ENCODE measurements around the gene EMP3. TPM values are rescaled to one million over a fixed set of nuclear protein-coding genes. Genes with fewer than 3 reads are reported as not detected.

EMP3 gene
- total RNA-seq, 1 experiment from 2014 or later, result 8.9 TPM

DNA sequence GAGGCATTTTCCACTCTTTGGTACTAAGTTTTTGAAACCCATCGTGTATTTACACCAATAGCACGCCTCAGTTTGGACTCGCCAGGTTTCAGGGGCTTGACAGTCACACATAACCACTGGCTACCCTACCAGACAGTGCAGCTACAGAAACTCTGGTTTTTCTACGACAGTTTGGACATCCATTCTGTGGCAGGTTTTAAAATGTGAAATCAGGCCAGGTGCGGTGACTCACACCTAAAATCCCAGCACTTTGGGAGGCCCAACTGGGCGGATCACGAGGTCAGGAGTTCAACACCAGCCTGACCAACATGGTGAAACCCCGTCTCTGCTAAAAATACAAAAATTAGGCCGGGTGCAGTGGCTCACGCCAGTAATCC, 52.8 kb downstream of the EMP3 start (continued):
- TF ChIP-seq MYBL2 (CRISPR knock-in tag; IDR thresholded peaks at IDR 0.05) (no peak), HMGXB4 (CRISPR knock-in tag; IDR thresholded peaks at IDR 0.05) (no peak), E2F1 (CRISPR knock-in tag; IDR thresholded peaks at IDR 0.05) (no peak), ATF1 (CRISPR knock-in tag; IDR thresholded peaks at IDR 0.05) (no peak), MXD4 (CRISPR knock-in tag; IDR thresholded peaks at IDR 0.05; ENCODE audit: borderline replicate concordance) (no peak), AR (CRISPR knock-in tag; IDR thresholded peaks at IDR 0.05) (no peak), PRDM15 (CRISPR knock-in tag; IDR thresholded peaks at IDR 0.05) (no peak), ZNF396 (CRISPR knock-in tag; IDR thresholded peaks at IDR 0.05; ENCODE audit: borderline replicate concordance) (no peak), SMAD3 (CRISPR knock-in tag; IDR thresholded peaks at IDR 0.05; ENCODE audit: borderline replicate concordance) (no peak), NFE2L1 (CRISPR knock-in tag; IDR thresholded peaks at IDR 0.05) (no peak), CDX4 (CRISPR knock-in tag; IDR thresholded peaks at IDR 0.05; ENCODE audit: borderline replicate concordance) (no peak), ZNF121 (CRISPR knock-in tag; IDR thresholded peaks at IDR 0.05) (no peak), NR1H2 (CRISPR knock-in tag; IDR thresholded peaks at IDR 0.05) (no peak), ESRRA (CRISPR knock-in tag; IDR thresholded peaks at IDR 0.05; ENCODE audit: borderline replicate concordance) (no peak)

- H3K4me3 Mint-ChIP-seq, result no peak overlapping the region
- ATAC-seq (no peak), DNase-seq (ENCODE audit: low spot score) (no peak)
- ChIA-PET CTCF (interaction anchor here (0.9 kb wide), 1 partner anchor 12 kb away, joined by 9 read pairs; the partner anchor contains the start of gene KDELR1), POLR2A (interaction anchor here (0.6 kb wide), 1 partner anchor 21 kb away, joined by 3 read pairs; no protein-coding TSS in a partner anchor)
- H3K36me3 Mint-ChIP-seq, result peaks cover 22% of the 10 kb centered on the region
- H3K27me3 Mint-ChIP-seq (ENCODE audit: low read depth), result no peaks in the 10 kb centered on the region; the same call in 1 of the 2 replicates
- H3K9me3 Mint-ChIP-seq, result no peaks in the 10 kb centered on the region
- H3K27ac Mint-ChIP-seq, result no peak overlapping the region; the same call in 1 of the 2 replicates
- H3K4me1 Mint-ChIP-seq, result no peaks in the 10 kb centered on the region
- no peak for TF ChIP-seq USF1 (CRISPR knock-in tag; IDR thresholded peaks at IDR 0.05)
- TF ChIP-seq HMGA2 (CRISPR knock-in tag; IDR thresholded peaks at IDR 0.05), result no peak
- no peak for TF ChIP-seq NR3C1 (CRISPR knock-in tag; conservative IDR thresholded peaks at IDR 0.05; ENCODE audit: low read depth)
- TF ChIP-seq, protein P1, sequence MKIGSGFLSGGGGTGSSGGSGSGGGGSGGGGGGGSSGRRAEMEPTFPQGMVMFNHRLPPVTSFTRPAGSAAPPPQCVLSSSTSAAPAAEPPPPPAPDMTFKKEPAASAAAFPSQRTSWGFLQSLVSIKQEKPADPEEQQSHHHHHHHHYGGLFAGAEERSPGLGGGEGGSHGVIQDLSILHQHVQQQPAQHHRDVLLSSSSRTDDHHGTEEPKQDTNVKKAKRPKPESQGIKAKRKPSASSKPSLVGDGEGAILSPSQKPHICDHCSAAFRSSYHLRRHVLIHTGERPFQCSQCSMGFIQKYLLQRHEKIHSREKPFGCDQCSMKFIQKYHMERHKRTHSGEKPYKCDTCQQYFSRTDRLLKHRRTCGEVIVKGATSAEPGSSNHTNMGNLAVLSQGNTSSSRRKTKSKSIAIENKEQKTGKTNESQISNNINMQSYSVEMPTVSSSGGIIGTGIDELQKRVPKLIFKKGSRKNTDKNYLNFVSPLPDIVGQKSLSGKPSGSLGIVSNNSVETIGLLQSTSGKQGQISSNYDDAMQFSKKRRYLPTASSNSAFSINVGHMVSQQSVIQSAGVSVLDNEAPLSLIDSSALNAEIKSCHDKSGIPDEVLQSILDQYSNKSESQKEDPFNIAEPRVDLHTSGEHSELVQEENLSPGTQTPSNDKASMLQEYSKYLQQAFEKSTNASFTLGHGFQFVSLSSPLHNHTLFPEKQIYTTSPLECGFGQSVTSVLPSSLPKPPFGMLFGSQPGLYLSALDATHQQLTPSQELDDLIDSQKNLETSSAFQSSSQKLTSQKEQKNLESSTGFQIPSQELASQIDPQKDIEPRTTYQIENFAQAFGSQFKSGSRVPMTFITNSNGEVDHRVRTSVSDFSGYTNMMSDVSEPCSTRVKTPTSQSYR (CRISPR knock-in tag; IDR thresholded peaks at IDR 0.05), result no peak
- TF ChIP-seq ZNF416 (CRISPR knock-in tag; IDR thresholded peaks at IDR 0.05), result no peak
- TF ChIP-seq, protein P2, sequence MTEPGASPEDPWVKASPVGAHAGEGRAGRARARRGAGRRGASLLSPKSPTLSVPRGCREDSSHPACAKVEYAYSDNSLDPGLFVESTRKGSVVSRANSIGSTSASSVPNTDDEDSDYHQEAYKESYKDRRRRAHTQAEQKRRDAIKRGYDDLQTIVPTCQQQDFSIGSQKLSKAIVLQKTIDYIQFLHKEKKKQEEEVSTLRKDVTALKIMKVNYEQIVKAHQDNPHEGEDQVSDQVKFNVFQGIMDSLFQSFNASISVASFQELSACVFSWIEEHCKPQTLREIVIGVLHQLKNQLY (CRISPR knock-in tag; IDR thresholded peaks at IDR 0.05), result no peak
- no peak for TF ChIP-seq ELF4 (CRISPR knock-in tag; IDR thresholded peaks at IDR 0.05; ENCODE audit: low read depth)
- TF ChIP-seq ZNF219 (CRISPR knock-in tag; IDR thresholded peaks at IDR 0.05; ENCODE audit: borderline replicate concordance), result no peak
- TF ChIP-seq SP1 (CRISPR knock-in tag; conservative IDR thresholded peaks at IDR 0.05), result no peak
These were observed 53.7 kb downstream of the EMP3 start for GRCh38 chr19:48379058-48379457.

All from WTC11 (cell line).